Measurements from ENCODE around the gene ZC3H8.

- TF ChIP-seq, protein P1, sequence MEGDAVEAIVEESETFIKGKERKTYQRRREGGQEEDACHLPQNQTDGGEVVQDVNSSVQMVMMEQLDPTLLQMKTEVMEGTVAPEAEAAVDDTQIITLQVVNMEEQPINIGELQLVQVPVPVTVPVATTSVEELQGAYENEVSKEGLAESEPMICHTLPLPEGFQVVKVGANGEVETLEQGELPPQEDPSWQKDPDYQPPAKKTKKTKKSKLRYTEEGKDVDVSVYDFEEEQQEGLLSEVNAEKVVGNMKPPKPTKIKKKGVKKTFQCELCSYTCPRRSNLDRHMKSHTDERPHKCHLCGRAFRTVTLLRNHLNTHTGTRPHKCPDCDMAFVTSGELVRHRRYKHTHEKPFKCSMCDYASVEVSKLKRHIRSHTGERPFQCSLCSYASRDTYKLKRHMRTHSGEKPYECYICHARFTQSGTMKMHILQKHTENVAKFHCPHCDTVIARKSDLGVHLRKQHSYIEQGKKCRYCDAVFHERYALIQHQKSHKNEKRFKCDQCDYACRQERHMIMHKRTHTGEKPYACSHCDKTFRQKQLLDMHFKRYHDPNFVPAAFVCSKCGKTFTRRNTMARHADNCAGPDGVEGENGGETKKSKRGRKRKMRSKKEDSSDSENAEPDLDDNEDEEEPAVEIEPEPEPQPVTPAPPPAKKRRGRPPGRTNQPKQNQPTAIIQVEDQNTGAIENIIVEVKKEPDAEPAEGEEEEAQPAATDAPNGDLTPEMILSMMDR (IDR thresholded peaks at IDR 0.05) = no peak
- peak in 1 of 2 donors; percentile 74 for TF ChIP-seq POLR2A (IDR thresholded peaks at IDR 0.05)
These were observed 21.3 kb upstream of the ZC3H8 start for GRCh38 chr2:112275887-112276773.
